Measurements from ENCODE around the gene TRAPPC3L.

The TRAPPC3L gene

DNA sequence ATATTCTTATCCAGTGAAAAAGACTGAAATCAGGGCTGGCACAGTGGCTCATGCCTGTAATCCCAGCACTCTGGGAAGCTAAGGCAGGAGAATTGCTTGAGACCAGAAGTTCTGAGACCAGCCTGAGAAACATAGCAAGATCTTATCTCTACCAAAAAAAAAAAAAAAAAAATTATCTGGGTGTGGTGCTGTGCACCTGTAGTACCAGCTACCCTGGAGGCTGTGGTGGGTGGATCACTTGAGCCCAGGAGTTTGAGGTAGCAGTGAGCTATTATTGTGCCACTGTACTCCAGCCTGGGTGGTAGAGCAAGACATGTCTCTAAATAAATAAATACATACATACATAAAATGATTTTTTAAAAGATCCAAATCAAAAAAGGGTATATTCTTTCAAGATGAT lies 78.0 kb downstream of the TRAPPC3L start:
- DNase-seq (ENCODE audit: low read depth in 2 of 3, low spot score in 1 of 3): no peak

DNA sequence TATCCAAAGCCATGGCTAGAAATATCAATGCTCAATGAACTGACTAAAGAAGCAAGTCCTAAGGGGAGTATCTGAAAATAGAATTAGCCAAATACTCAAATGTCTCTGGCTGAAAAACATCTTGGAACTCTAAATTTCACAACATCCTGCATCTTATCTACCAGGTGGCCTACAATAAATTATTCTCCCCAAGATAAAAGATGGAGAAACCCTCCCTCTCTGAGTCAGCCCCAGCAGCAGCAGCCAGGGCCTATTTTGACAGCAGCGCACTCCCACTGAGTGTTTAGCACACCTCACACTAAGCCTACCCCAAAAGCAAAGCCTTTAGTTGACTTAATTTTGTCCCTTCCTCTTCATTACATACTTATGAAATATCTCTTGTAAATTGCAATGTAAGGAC lies 78.4 kb downstream of the TRAPPC3L start:
- no peak for DNase-seq (ENCODE audit: low read depth in 2 of 3, low spot score in 1 of 3)

DNA sequence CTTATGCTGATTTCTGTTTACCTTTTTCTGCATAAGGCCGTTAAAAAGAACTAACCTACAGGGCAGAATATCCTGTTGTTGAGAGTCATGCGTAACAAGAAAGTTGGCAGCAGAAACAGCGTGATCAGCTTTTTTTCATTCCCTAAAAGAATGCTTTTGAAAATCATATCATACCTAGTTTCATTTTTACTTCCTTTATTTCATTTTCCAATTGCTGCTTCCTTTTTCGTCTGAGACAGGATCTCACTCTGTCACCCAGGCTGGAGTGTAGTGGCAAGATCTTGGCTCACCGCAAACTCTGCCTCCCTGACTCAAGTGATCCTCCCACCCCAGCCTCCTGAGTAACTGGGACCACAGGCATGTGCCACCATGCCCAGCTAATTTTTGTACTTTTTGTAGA lies 80.2 kb downstream of the TRAPPC3L start:
- DNase-seq (ENCODE audit: low read depth in 2 of 3, low spot score in 1 of 3): no peak

DNA sequence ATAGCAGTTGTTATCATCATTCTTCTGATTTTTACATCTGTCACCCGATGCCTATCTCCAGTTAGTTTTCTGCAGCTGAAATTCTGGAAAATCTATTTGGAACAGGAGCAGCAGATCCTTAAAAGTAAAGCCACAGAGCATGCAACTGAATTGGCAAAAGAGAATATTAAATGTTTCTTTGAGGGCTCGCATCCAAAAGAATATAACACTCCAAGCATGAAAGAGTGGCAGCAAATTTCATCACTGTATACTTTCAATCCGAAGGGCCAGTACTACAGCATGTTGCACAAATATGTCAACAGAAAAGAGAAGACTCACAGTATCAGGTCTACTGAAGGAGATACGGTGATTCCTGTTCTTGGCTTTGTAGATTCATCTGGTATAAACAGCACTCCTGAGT lies 82.2 kb downstream of the TRAPPC3L start:
- DNase-seq (ENCODE audit: low read depth in 2 of 3, low spot score in 1 of 3): no peak

DNA sequence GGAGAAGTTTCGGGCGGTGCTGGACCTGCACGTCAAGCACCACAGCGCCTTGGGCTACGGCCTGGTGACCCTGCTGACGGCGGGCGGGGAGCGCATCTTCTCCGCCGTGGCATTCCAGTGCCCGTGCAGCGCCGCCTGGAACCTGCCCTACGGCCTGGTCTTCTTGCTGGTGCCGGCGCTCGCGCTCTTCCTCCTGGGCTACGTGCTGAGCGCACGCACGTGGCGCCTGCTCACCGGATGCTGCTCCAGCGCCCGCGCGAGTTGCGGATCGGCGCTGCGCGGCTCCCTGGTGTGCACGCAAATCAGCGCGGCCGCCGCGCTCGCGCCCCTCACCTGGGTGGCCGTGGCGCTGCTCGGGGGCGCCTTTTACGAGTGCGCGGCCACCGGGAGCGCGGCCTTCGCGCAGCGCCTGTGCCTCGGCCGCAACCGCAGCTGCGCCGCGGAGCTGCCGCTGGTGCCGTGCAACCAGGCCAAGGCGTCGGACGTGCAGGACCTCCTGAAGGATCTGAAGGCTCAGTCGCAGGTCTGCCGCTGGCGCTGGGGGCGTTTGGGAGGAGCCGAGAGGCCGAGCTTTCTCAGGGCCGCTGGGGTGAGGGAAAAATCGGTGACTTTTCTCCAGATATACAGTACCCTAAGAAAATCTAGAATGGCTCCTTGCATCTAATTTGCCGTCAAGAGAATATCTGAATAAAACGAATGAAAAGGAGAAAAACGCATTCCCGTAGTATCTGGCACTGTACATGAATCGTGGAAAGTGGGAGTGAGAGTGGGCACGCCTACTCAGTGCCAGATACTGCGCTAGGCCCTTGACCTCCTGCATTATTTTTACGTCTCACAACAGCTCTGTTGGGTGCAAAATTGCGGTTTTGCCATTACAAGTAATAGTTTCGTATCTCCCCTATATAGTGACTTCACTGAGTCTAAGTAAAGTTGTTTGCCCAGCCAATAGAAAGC lies 83.3 kb downstream of the TRAPPC3L start:
- DNase-seq (ENCODE audit: low read depth in 2 of 3, low spot score in 1 of 3): peak in 2 of 3 donors; percentile 10 to 32

DNA sequence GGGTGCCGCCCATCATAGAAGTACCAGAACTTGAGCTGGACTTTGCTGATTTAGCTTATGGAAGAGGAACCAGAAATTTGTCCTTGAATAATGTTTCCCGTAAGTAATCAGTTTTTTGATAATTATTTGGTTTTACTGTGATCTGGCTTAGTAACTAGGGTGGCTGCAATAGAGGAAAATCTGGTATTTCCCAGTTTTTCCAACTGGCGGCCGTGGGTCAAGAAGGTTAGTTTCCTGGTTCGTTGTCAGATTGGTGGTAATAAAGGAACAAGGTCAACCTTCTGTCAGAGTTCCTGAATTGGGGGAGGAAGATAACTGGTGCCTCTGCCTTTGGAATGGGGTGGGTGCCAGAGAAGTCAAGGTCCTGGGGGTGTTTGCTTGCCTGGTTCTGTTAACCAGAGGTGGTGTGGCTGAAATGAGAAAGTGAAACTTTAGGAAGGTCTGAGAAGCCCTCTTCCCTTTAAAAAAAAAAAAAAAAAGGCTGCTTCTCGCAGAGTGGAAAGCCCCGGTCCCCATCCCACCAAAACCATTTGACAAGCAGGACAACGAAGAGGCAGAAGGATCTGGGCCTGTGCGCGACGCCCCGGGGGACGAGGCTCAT lies 84.1 kb downstream of the TRAPPC3L start, which contains the start of gene CALHM6:
TSS of gene CALHM6 (plus strand) at position 45 of the 601 bp plus-strand sequence. CDS start at position 600, 555 bp downstream.
- DNase-seq (ENCODE audit: low read depth in 2 of 3, low spot score in 1 of 3): no peak

DNA sequence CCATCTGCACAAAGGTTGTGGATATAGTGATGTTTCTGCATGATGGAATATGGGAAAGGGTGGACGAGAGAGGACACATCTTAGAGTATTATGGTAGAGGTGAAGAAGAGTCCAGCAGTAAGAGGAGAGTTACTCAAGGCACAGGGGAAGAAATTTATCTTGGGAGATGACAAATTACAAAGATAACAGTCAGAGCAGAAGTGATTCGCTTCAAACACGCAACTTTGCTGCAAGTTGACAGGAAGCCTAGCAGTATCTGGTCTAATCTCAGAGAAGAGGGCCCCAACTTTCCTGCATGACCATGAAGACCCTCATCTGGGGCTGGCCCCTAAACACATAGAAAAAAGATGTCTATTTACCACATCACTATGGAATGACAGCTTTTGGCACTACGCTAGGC lies 85.6 kb downstream of the TRAPPC3L start:
- no peak for DNase-seq (ENCODE audit: low read depth in 2 of 3, low spot score in 1 of 3)

DNA sequence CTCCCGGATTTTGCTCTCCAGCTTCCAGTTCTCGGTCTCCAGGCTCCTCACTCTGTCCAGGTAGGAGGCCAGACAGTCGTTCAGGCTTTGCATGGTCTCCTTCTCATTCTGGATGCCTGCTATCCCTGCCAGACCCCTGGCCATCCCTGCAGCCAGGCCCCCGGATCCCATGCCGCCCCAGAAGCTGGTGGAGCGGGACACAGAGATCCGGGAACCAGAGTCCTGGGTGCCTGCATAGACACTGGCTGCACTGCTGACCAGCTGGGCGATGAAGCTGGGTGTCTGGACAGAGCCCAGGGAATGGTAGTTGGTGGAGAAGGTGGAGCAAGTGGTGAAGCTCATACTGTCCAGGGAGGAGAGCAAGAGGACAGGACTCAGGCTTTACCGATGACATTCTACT lies 87.2 kb downstream of the TRAPPC3L start:
- DNase-seq (ENCODE audit: low read depth in 2 of 3, low spot score in 1 of 3): no peak

DNA sequence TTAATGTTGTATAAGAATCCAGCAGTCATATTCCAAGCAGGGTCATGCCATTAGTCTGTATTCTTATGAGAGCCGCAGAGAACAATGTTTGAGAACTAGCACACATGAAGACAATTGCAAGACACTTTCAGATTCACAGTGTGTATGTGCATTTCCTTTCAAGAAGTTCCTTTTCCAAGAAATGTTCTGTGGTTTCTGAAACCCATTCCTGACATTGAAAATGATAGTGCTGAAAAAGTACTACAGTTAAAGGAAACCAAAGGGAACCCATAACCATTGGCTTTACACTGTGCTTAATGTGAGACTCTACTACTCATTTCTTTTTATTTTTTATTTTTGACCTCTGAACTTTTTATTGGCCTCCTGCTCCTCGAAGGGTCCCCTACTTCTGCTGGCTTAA lies 88.6 kb downstream of the TRAPPC3L start:
- no peak for DNase-seq (ENCODE audit: low read depth in 2 of 3, low spot score in 1 of 3)

DNA sequence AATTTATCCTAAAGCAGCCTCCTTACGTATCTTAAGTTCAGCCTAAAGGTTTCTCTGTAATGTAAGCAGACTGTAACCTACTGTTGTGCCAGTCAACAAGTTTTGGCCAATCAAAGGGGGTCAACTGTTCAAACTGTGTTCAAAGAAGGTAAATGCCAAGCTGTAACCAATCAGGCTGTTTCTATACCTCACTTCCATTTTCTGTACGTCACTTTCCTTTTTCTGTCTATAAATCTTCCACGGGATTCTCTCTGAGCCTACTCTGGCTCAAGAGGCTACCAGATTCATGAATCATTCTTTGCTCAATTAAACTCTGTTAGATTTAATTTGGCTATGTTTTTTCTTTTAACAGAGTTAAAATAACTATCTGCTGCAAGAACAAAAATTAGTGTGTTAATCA lies 89.4 kb downstream of the TRAPPC3L start:
- DNase-seq (ENCODE audit: low read depth in 2 of 3, low spot score in 1 of 3): no peak

DNA sequence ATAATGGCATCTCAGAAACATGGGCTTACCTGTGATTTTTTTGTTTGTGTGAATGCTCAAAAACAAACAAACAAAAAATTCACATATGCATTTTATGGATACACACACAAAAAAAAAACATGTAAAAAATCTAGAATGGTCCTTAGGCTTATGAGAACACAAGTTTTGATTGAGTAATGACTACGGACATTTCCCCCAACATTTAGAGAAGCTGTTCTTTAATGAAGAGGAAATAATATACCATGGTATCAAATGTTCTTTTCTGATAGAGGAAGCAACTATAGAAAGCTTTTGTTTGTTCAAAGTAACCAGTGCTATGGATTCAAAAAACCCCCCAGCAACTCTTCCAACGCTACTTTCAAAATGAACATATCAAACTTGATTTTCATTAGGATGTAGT lies 93.0 kb downstream of the TRAPPC3L start:
- DNase-seq (ENCODE audit: low read depth in 2 of 3, low spot score in 1 of 3): no peak

DNA sequence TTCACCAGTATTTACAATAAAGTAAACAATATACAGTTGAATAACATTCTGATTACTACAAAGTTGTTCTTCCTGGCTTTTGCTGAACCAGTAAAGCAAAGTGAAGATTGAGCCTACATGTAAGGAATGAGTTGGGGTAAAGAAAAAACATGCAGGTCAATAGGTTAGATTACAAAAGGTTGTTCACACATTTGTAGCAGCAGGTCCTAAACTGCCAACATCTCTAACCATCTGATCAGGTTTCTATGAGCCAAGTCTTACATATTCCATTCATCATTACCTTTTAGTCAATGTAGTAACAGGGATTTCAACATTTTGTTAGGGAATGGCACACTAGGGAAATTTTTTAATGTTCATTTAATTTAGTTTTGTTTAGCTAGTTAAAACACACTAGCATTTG lies 93.6 kb downstream of the TRAPPC3L start:
- DNase-seq (ENCODE audit: low read depth in 2 of 3, low spot score in 1 of 3): no peak

DNA sequence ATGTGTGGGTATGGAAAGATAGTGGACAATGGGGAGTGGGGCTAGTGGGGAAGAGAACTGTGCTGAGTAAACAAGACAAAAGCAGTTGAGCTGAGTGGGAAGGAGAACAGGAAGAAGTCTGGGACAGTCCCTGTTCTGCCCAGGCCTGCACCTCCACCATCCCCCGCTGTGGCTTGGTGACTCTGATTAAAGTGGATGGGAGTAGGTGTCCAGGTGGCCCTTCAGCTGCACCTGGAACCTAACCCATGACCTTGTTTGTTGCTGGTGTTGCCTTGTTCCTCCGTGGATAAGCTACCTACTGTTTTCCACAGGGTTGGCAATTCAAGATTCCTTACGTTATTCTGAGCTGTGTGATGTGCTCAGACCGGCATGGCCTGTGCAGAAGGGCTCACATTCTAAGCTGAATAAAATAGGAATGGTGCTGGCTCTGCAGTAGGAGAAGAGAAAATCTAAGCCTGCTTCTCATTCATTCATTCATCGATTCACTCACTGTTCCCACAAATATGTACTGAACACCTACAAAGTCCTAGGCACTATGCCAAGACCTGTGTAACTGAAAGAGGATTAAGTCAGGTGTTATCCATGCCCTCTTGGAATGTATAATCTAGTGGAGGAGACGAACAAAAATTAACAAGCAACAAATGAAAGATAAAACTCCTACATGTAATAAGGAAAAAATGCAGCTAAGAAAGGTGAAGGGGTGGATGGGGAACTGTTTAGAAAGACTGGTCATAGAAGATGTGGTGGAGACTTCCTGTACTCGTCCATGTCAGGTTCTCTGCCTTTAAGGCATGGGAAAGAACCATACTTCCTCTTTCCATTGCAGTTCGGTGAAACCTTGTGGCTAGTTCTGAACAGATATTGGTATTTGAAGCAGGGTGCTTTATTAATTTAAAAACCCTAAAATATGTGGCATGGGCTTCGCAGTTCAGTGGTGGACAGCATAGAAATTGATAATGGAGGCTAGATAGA lies 94.4 kb downstream of the TRAPPC3L start:
- DNase-seq (ENCODE audit: low read depth in 2 of 3, low spot score in 1 of 3): no peak

DNA sequence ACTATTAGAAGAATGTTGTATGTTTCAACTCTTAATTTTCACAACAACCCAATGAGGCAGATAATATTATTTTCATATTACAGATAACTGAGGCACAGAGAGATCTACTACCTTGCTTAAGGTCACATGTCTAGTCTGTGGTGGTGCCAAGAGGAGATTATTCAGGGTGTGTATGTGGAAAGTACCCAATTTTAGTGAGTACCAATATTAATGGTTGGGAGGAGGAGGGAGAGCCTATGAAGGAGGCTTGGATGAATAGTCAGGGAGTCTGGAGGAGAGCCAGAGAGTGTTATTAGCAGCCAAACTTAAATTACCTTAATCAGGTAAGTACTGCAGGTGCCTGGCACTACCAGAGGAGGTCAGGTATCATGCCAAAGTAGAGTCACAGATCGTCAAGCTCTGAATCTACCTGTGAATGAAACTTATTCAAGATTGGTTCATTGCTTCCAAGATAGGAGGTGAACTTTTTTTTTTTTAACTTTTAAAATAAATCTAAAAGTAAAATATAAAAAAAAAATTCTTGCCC lies 95.2 kb downstream of the TRAPPC3L start:
- no peak for DNase-seq (ENCODE audit: low read depth in 2 of 3, low spot score in 1 of 3)

DNA sequence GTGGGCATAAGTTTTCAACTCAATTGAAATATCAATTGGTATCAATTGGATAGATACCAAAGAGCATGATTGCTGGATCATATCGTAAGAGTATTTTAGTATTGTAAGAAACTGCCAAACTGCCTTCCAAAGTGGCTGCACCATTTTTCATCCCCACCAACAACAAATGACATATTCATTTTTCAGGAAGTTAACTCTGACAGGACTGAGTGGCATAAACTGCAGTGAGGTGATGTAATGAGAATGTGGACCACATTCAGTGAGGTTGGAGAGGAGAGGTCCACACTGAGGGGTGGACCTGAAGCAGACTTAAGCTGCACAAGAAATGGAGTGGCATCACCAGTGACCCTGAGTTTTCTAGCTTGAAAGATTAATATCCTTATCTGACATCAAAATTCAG lies 95.9 kb downstream of the TRAPPC3L start:
- no peak for DNase-seq (ENCODE audit: low read depth in 2 of 3, low spot score in 1 of 3)

DNA sequence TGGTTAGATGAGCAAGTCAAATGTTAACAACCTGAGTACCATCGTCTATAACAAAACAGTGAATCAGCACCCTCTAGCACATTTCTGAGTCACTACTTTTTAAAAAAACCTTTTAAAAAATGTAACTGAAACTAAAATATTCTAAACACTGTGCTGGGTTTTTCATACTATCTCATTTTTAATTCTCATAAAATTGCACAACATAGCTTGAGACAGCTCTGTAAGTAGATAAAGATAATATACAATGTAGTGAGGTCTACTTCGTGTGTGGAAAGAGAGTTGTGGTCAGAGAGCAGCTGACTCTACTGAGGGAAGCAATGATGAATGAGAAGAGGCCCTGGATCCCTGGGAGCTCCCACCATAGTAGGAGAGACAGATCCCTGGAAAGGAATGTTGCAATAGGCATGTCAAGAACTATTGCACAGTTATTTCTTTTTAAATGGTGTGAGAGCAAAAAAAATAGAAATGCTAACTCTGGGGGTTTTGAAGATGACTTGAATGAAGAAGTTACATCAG lies 97.9 kb downstream of the TRAPPC3L start:
- no peak for DNase-seq (ENCODE audit: low read depth in 2 of 3, low spot score in 1 of 3)

DNA sequence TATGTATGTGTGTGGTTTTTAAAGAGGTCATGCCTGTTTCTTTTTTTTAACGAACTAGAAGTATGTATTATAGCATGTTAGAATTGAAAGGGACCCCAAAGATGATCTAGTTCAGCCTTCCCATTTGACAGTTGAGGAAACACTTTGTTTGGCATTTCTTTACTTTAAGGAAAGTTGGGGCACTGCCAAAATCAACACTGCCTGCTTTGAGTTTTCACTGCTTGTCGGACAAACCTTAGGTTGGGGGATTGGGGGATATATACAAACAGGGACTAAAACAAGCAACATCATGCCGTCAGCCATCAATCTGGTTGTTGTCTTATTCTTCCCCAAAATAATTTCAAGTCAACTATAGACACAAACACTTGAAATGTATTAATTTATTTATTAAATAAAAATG lies 98.4 kb downstream of the TRAPPC3L start:
- no peak for DNase-seq (ENCODE audit: low read depth in 2 of 3, low spot score in 1 of 3)

DNA sequence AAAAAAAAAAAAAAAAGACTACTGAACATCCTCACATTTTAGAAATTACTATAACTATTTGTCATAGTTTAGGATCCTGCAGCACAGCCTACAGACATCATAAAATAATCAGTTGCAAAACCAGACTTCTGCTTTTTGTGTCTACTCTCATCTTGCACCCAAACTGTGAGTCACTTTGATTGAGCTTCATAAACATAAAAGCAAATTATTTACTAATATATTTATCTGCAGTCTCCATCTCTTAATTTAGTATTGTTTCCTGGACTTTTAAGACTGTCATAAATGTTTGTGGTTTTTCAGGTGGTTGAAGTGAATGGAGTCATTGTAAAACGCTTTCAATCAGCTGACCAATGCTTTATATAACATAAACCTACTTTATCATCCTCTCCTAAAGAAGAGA lies 99.1 kb downstream of the TRAPPC3L start:
- DNase-seq (ENCODE audit: low read depth in 2 of 3, low spot score in 1 of 3): no peak

DNA sequence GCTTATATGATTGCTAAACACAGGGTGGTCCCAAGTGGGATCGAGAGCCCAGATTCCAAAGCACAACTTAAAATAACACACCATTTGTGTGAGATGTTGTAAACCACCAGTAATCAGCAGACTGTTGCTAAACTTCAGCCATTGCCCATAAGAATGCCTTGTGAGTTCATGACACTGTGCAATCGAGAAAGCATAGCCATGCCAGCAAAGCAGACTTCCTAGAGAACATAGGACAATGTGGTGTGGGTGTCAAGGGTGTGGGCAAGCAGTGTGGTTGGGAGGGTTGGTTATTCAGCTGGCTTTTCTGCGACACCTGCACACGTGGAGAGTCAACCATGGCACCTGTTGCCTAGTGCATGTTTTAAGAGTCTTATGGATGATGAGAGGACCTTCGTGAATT lies 100.4 kb downstream of the TRAPPC3L start:
- DNase-seq (ENCODE audit: low read depth in 2 of 3, low spot score in 1 of 3): no peak
